DND-41 (cell line): ENCODE data around the gene FBN3.

Experiments used
- CTCF ChIP-seq: IDR thresholded peaks from 2 replicates; pipeline ENCODE4 v1.5.1; 2012; ENCODE audit warnings: borderline replicate concordance, low read length, moderate library complexity, mild to moderate bottlenecking; ENCODE audit not compliant: poor library complexity, severe bottlenecking; ENCODE audit errors: extremely low read depth
- EZH2 ChIP-seq: IDR thresholded peaks from 3 replicates; pipeline ENCODE4 v1.6.1; 2012; ENCODE audit warnings: borderline replicate concordance, low read depth, mild to moderate bottlenecking, moderate library complexity, low read length, inconsistent platforms; ENCODE audit not compliant: severe bottlenecking

GRCh38 chr19:8150998-8151766 is 1.8 kb upstream of the FBN3 start:
- no peak for TF ChIP-seq CTCF
- TF ChIP-seq EZH2 = no peak
